Choroid plexus epithelial cell (primary cell): ENCODE data around the gene C1orf232.

Experiments
- DNase-seq: peaks from one replicate; pipeline ENCODE4 v3.0.0-alpha.2; 2010; ENCODE audit warnings: low read depth
- H3K4me3 ChIP-seq: 2 replicates; pipeline ENCODE4 v1.5.1; 2011; ENCODE audit warnings: low read depth, mild to moderate bottlenecking, control low read depth, low read length, moderate library complexity
- CTCF ChIP-seq: conservative IDR thresholded peaks from 2 replicates; pipeline ENCODE4 v1.5.1; 2011; ENCODE audit warnings: low read depth, mild to moderate bottlenecking, control low read depth, inconsistent platforms, low read length, moderate library complexity

The C1orf232 gene

GRCh38 chr1:26189331-26189730 is 20.6 kb upstream of the C1orf232 start:
- H3K4me3 ChIP-seq: no peak overlapping the region
- no peak for TF ChIP-seq CTCF
- no peak for DNase-seq

- no peak for TF ChIP-seq CTCF
- no peak overlapping the region for H3K4me3 ChIP-seq
- DNase-seq: no peak
These were observed 19.7 kb upstream of the C1orf232 start for GRCh38 chr1:26188477-26188876.

GRCh38 chr1:26187882-26188281 is 19.1 kb upstream of the C1orf232 start:
- DNase-seq: no peak
- no peak for TF ChIP-seq CTCF
- no peak overlapping the region for H3K4me3 ChIP-seq

- no peak for TF ChIP-seq CTCF
- no peak overlapping the region for H3K4me3 ChIP-seq
- DNase-seq: no peak
These were observed 16.1 kb upstream of the C1orf232 start for GRCh38 chr1:26184883-26185282.

GRCh38 chr1:26184086-26184485 is 15.3 kb upstream of the C1orf232 start:
- TF ChIP-seq CTCF: no peak

GRCh38 chr1:26182383-26182696 is 13.6 kb upstream of the C1orf232 start:
- no peak for TF ChIP-seq CTCF
- no peak overlapping the region for H3K4me3 ChIP-seq
- no peak for DNase-seq

More at GRCh38 chr1:26184086-26184485, 15.3 kb upstream of the C1orf232 start:
- H3K4me3 ChIP-seq: no peak overlapping the region
- no peak for DNase-seq

- TF ChIP-seq CTCF: no peak
- no peak for DNase-seq
- H3K4me3 ChIP-seq: no peak overlapping the region
These were observed 13.0 kb upstream of the C1orf232 start for GRCh38 chr1:26181586-26182382.
